ENCODE results near the gene ATP13A4.
A peak's percentile ranks its signal among the peaks of the same experiment; 100 is the strongest.

Gene ATP13A4

GRCh38 chr3:193554811-193555210, at the start of gene ATP13A4:
ATP13A4 (minus strand) TSS chr3:193554895; CDS start chr3:193554799, 96 bp downstream.
- DNase-seq (ENCODE audit: low read depth in 2 of 2) = no peak

GRCh38 chr3:193599393-193599792, 44.7 kb upstream of the ATP13A4 start:
- DNase-seq (ENCODE audit: low read depth in 2 of 2) = no peak

GRCh38 chr3:193598202-193598601, 43.5 kb upstream of the ATP13A4 start:
- DNase-seq (ENCODE audit: low read depth in 2 of 2) = no peak

GRCh38 chr3:193595939-193596487, 41.3 kb upstream of the ATP13A4 start:
- DNase-seq (ENCODE audit: low read depth in 2 of 2) = no peak

GRCh38 chr3:193594946-193595689, 40.4 kb upstream of the ATP13A4 start:
- DNase-seq (ENCODE audit: low read depth in 2 of 2) = no peak

GRCh38 chr3:193593668-193594030, 39.0 kb upstream of the ATP13A4 start:
- no peak for DNase-seq (ENCODE audit: low read depth in 2 of 2)

- peak; percentile 97 for DNase-seq (ENCODE audit: low read depth in 2 of 2)
Observed at GRCh38 chr3:193592841-193593667, 38.4 kb upstream of the ATP13A4 start, which contains the start of gene OPA1. OPA1 (plus strand) TSS chr3:193593208; CDS start chr3:193593378, 170 bp downstream.

- DNase-seq (ENCODE audit: low read depth in 2 of 2) = peak in 1 of 2 experiments; percentile 13
Observed at GRCh38 chr3:193590088-193590856, 35.6 kb upstream of the ATP13A4 start.

- DNase-seq (ENCODE audit: low read depth in 2 of 2) = no peak
Observed at GRCh38 chr3:193589616-193590015, 34.9 kb upstream of the ATP13A4 start.

- no peak for DNase-seq (ENCODE audit: low read depth in 2 of 2)
Observed at GRCh38 chr3:193589129-193589528, 34.4 kb upstream of the ATP13A4 start.

- no peak for DNase-seq (ENCODE audit: low read depth in 2 of 2)
Observed at GRCh38 chr3:193586526-193586925, 31.8 kb upstream of the ATP13A4 start.

- no peak for DNase-seq (ENCODE audit: low read depth in 2 of 2)
Observed at GRCh38 chr3:193585530-193585929, 30.8 kb upstream of the ATP13A4 start.

GRCh38 chr3:193574488-193575070, 19.9 kb upstream of the ATP13A4 start:
- DNase-seq (ENCODE audit: low read depth in 2 of 2) = no peak

GRCh38 chr3:193573403-193574191, 18.9 kb upstream of the ATP13A4 start:
- DNase-seq (ENCODE audit: low read depth in 2 of 2) = no peak

- peak; percentile 8 to 17 for DNase-seq (ENCODE audit: low read depth in 2 of 2)
Observed at GRCh38 chr3:193572426-193572908, 17.8 kb upstream of the ATP13A4 start.

- DNase-seq (ENCODE audit: low read depth in 2 of 2) = no peak
Observed at GRCh38 chr3:193569119-193569518, 14.4 kb upstream of the ATP13A4 start.

GRCh38 chr3:193564012-193564411, 9.3 kb upstream of the ATP13A4 start:
- DNase-seq (ENCODE audit: low read depth in 2 of 2) = no peak

GRCh38 chr3:193563426-193563825, 8.7 kb upstream of the ATP13A4 start:
- no peak for DNase-seq (ENCODE audit: low read depth in 2 of 2)

- no peak for DNase-seq (ENCODE audit: low read depth in 2 of 2)
Observed at GRCh38 chr3:193560870-193561269, 6.2 kb upstream of the ATP13A4 start.

- DNase-seq (ENCODE audit: low read depth in 2 of 2) = no peak
Observed at GRCh38 chr3:193560091-193560490, 5.4 kb upstream of the ATP13A4 start.

Data from fibroblast of skin of left biceps (primary cell).